Gastroesophageal sphincter (tissue), 3 donors: ENCODE data around the gene METRN.

Experiments used
- EP300 ChIP-seq: sonication (generic); formaldehyde crosslinking; IDR thresholded peaks from one replicate; pipeline ENCODE4 v1.6.1; 2017; ENCODE audit warnings: antibody characterized with exemption, mild to moderate bottlenecking
- POLR2A ChIP-seq, 2 donors: fragments of 450-650 bp; IDR thresholded peaks; one replicate each; pipeline ENCODE4 v1.6.1; 2017; ENCODE audit warnings: antibody characterized with exemption in 2 of 2, mild to moderate bottlenecking in 2 of 2, moderate library complexity in 1 of 2
- POLR2AphosphoS5 ChIP-seq: sonication (generic); formaldehyde crosslinking; IDR thresholded peaks from one replicate; pipeline ENCODE4 v1.6.1; 2017; ENCODE audit warnings: antibody characterized with exemption
- TF ChIP-seq, protein P1 (sequence below), 4 experiments: fragments of 200-600 bp in 2 of 4; fragments of 450-650 bp in 2 of 4; sonication (generic) in 1 of 4; IDR thresholded peaks; one replicate each; pipeline ENCODE4 v1.5.1; 2017 to 2019; ENCODE audit warnings: antibody characterized with exemption in 4 of 4, mild to moderate bottlenecking in 2 of 4, moderate library complexity in 2 of 4

DNA sequence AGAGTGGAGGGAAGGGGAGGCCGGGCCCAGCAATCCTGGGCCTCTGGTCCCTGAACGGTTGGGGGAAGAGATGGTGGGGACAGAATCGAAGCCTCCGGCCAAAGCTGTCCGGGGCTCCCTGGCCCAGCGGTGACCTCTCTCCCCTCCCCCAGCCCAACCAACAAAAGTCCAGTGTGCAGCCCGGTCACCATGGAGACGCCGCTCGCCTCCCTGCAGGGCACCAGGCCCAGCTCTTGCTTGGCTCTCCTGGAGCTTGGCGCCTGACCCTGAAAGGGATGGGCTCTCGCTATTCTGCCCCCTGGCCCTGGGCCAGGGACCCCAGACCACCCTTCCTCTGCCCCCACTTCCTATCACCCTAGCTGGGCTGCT lies 1.3 kb downstream of the METRN start:
- TF ChIP-seq POLR2A (IDR thresholded peaks at IDR 0.05) = no peak
- TF ChIP-seq, protein P1, sequence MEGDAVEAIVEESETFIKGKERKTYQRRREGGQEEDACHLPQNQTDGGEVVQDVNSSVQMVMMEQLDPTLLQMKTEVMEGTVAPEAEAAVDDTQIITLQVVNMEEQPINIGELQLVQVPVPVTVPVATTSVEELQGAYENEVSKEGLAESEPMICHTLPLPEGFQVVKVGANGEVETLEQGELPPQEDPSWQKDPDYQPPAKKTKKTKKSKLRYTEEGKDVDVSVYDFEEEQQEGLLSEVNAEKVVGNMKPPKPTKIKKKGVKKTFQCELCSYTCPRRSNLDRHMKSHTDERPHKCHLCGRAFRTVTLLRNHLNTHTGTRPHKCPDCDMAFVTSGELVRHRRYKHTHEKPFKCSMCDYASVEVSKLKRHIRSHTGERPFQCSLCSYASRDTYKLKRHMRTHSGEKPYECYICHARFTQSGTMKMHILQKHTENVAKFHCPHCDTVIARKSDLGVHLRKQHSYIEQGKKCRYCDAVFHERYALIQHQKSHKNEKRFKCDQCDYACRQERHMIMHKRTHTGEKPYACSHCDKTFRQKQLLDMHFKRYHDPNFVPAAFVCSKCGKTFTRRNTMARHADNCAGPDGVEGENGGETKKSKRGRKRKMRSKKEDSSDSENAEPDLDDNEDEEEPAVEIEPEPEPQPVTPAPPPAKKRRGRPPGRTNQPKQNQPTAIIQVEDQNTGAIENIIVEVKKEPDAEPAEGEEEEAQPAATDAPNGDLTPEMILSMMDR (IDR thresholded peaks at IDR 0.05) = no peak
- no peak for TF ChIP-seq POLR2AphosphoS5
- no peak for TF ChIP-seq EP300
